WTC11 (cell line): ENCODE results near the gene SMYD3. TPM values are rescaled to one million over a fixed set of nuclear protein-coding genes. Genes with fewer than 3 reads are reported as not detected.

Experiments
- ATAC-seq: fragments of 200-7000 bp; cut with Tn5 transposase; 2 replicates; pipeline ENCODE4 v1.10.0; 2021; ENCODE audit warnings: mild to moderate bottlenecking, moderate library complexity
- CTCF ChIA-PET: fragments of 300-600 bp; sonication (Branson Sonifier 250); formaldehyde crosslinking; loops from one replicate; lab custom pipeline; 2021; ENCODE audit warnings: antibody characterized with exemption; lab: Charles Lee
- POLR2A ChIA-PET: fragments of 350-600 bp; sonication (Branson Sonifier 250); formaldehyde crosslinking; loops from one replicate; lab custom pipeline; 2021; ENCODE audit warnings: antibody characterized with exemption; lab: Charles Lee
- DNase-seq: peaks from one replicate; pipeline ENCODE4 v3.0.0; 2021; ENCODE audit warnings: low spot score
- H3K27ac Mint-ChIP-seq: 2 replicates; pipeline ENCODE4 v1.8.0; 2021; ENCODE audit warnings: mixed read lengths
- H3K27me3 Mint-ChIP-seq: 2 replicates; pipeline ENCODE4 v1.8.0; 2021; ENCODE audit warnings: low read depth, mild to moderate bottlenecking, moderate library complexity, mixed read lengths
- H3K36me3 Mint-ChIP-seq: 2 replicates; pipeline ENCODE4 v1.8.0; 2021; ENCODE audit warnings: mixed read lengths
- H3K4me1 Mint-ChIP-seq: 2 replicates; pipeline ENCODE4 v1.8.0; 2022; ENCODE audit warnings: mixed read lengths
- H3K4me3 Mint-ChIP-seq: 2 replicates; pipeline ENCODE4 v1.8.0; 2021; ENCODE audit warnings: mild to moderate bottlenecking, moderate library complexity, mixed read lengths
- H3K9me3 Mint-ChIP-seq: 2 replicates; pipeline ENCODE4 v1.8.0; 2021; ENCODE audit warnings: mixed read lengths
- MXD4 ChIP-seq: fragments of 250-450 bp; sonication (Bioruptor Pico); IDR thresholded peaks from 2 replicates; pipeline ENCODE4 v1.8.0; 2021; ENCODE audit warnings: mild to moderate bottlenecking, moderate library complexity, borderline replicate concordance
- ZNF138 ChIP-seq: sonication (generic); formaldehyde crosslinking; conservative IDR thresholded peaks from 2 replicates; pipeline ENCODE4 v1.8.1; 2022; ENCODE audit warnings: mild to moderate bottlenecking, moderate library complexity, missing genetic modification reagents
- ZNF219 ChIP-seq: sonication (generic); formaldehyde crosslinking; IDR thresholded peaks from 2 replicates; pipeline ENCODE4 v1.8.0; 2023; ENCODE audit warnings: missing genetic modification reagents, mild to moderate bottlenecking, borderline replicate concordance
- ZNF317 ChIP-seq: sonication (generic); formaldehyde crosslinking; IDR thresholded peaks from 2 replicates; pipeline ENCODE4 v1.8.1; 2023; ENCODE audit warnings: low read depth, mild to moderate bottlenecking, moderate library complexity, missing genetic modification reagents, borderline replicate concordance
- ZNF416 ChIP-seq: fragments of 250-450 bp; sonication (Bioruptor Pico); IDR thresholded peaks from 2 replicates; pipeline ENCODE4 v1.9.0; 2021; ENCODE audit warnings: mild to moderate bottlenecking, inconsistent platforms
- ZNF423 ChIP-seq: fragments of 250-450 bp; sonication (Bioruptor Pico); IDR thresholded peaks from 2 replicates; pipeline ENCODE4 v2.1.2; 2022; ENCODE audit warnings: mild to moderate bottlenecking, moderate library complexity
- ZNF671 ChIP-seq: fragments of 250-450 bp; sonication (Bioruptor Pico); IDR thresholded peaks from 2 replicates; pipeline ENCODE4 v1.8.0; 2021; ENCODE audit warnings: mild to moderate bottlenecking
- total RNA-seq: library from RNA; stranded (reverse); gene quantifications from 3 replicates; pipeline ENCODE4 v1.2.3, GENCODE V29; 2021
- TF ChIP-seq, protein P1 (sequence below): sonication (generic); formaldehyde crosslinking; IDR thresholded peaks from 2 replicates; pipeline ENCODE4 v1.8.1; 2022; ENCODE audit warnings: missing genetic modification reagents, borderline replicate concordance
- TF ChIP-seq, protein P2 (sequence below): fragments of 250-450 bp; sonication (Bioruptor Pico); IDR thresholded peaks from 2 replicates; pipeline ENCODE4 v1.9.0; 2021; ENCODE audit warnings: mild to moderate bottlenecking, borderline replicate concordance
- TF ChIP-seq, protein P3 (sequence below): sonication (generic); formaldehyde crosslinking; IDR thresholded peaks from 2 replicates; pipeline ENCODE4 v1.8.0; 2022; ENCODE audit warnings: mild to moderate bottlenecking, missing genetic modification reagents
- TF ChIP-seq, protein P4 (sequence below): sonication (generic); formaldehyde crosslinking; IDR thresholded peaks from 2 replicates; pipeline ENCODE4 v1.8.0; 2022; ENCODE audit warnings: mild to moderate bottlenecking, missing genetic modification reagents
- TF ChIP-seq, protein P5 (sequence below): fragments of 200-600 bp; IDR thresholded peaks from 2 replicates; pipeline ENCODE4 v1.8.0; 2022; ENCODE audit warnings: antibody characterized with exemption
- TF ChIP-seq, protein P6 (sequence below): sonication (generic); formaldehyde crosslinking; IDR thresholded peaks from 2 replicates; pipeline ENCODE4 v1.8.1; 2023; ENCODE audit warnings: mild to moderate bottlenecking, moderate library complexity, missing genetic modification reagents

SMYD3 gene
- total RNA-seq, 1 experiment from 2014 or later = 21.4 TPM

DNA sequence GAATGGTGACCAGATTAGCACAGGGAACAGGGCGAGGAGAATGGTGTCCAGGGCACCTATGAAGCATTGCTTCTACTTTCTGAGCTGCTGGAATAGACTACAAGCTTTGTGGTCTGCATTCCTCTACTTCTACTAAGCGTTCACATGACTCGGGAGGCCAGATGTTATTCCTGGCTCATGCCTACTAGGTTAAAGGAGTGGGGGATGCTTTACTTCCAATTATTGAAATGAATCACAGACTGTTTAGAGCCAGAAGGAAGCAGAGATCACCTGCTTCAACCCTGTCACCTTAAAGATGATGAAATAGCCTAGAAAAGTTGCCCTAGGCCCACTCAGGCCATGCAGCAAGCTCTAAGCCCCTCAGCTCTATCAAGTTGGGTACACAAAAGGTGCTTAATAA lies 718.8 kb downstream of the SMYD3 start (continued):
- TF ChIP-seq, protein P1, sequence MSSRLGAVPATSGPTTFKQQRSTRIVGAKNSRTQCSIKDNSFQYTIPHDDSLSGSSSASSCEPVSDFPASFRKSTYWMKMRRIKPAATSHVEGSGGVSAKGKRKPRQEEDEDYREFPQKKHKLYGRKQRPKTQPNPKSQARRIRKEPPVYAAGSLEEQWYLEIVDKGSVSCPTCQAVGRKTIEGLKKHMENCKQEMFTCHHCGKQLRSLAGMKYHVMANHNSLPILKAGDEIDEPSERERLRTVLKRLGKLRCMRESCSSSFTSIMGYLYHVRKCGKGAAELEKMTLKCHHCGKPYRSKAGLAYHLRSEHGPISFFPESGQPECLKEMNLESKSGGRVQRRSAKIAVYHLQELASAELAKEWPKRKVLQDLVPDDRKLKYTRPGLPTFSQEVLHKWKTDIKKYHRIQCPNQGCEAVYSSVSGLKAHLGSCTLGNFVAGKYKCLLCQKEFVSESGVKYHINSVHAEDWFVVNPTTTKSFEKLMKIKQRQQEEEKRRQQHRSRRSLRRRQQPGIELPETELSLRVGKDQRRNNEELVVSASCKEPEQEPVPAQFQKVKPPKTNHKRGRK (CRISPR knock-in tag) = no peak
- no peak for TF ChIP-seq ZNF219
- no peak for TF ChIP-seq ZNF317
- TF ChIP-seq, protein P2, sequence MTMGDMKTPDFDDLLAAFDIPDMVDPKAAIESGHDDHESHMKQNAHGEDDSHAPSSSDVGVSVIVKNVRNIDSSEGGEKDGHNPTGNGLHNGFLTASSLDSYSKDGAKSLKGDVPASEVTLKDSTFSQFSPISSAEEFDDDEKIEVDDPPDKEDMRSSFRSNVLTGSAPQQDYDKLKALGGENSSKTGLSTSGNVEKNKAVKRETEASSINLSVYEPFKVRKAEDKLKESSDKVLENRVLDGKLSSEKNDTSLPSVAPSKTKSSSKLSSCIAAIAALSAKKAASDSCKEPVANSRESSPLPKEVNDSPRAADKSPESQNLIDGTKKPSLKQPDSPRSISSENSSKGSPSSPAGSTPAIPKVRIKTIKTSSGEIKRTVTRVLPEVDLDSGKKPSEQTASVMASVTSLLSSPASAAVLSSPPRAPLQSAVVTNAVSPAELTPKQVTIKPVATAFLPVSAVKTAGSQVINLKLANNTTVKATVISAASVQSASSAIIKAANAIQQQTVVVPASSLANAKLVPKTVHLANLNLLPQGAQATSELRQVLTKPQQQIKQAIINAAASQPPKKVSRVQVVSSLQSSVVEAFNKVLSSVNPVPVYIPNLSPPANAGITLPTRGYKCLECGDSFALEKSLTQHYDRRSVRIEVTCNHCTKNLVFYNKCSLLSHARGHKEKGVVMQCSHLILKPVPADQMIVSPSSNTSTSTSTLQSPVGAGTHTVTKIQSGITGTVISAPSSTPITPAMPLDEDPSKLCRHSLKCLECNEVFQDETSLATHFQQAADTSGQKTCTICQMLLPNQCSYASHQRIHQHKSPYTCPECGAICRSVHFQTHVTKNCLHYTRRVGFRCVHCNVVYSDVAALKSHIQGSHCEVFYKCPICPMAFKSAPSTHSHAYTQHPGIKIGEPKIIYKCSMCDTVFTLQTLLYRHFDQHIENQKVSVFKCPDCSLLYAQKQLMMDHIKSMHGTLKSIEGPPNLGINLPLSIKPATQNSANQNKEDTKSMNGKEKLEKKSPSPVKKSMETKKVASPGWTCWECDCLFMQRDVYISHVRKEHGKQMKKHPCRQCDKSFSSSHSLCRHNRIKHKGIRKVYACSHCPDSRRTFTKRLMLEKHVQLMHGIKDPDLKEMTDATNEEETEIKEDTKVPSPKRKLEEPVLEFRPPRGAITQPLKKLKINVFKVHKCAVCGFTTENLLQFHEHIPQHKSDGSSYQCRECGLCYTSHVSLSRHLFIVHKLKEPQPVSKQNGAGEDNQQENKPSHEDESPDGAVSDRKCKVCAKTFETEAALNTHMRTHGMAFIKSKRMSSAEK (CRISPR knock-in tag) = no peak
- no peak for TF ChIP-seq ZNF416 (CRISPR knock-in tag)

DNA sequence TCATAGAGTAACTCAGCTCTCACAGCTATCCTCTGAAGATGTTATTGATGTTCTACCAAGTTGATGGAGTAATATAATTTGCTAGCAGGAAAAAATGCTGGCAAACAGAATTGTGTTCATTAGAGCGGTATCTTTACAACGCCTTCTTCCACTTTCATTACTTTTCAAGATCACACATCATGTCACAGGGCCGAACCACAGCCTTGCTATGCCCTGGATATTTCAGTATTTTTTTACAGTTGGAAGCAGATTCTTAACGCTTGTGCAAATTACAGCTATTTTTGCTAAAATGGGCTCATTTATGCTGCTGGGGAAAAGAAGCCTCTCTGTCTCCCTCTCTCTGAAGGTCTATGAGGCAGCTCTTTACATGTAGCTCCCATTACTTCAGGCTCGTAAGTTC lies 720.1 kb downstream of the SMYD3 start:
- DNase-seq (no peak), ATAC-seq (peak; percentile 50; the same call in 1 of the 2 replicates)
- ChIA-PET POLR2A (interaction anchor here (0.7 kb wide), 1 partner anchor 33 kb away, joined by 3 read pairs; no protein-coding TSS in a partner anchor), CTCF (interaction anchor here (0.5 to 3.8 kb wide), 5 partner anchors 11 to 174 kb away, joined by 3 to 28 read pairs (median 4); no protein-coding TSS in a partner anchor)
- Mint-ChIP-seq H3K27ac (no peak overlapping the region), H3K36me3 (no peaks in the 10 kb centered on the region), H3K4me3 (no peak overlapping the region), H3K4me1 (peaks cover 3% of the 10 kb centered on the region), H3K27me3 (no peaks in the 10 kb centered on the region), H3K9me3 (no peaks in the 10 kb centered on the region)
- no peak for TF ChIP-seq ZNF671 (CRISPR knock-in tag)
- no peak for TF ChIP-seq MXD4 (CRISPR knock-in tag)
- TF ChIP-seq, protein P3, sequence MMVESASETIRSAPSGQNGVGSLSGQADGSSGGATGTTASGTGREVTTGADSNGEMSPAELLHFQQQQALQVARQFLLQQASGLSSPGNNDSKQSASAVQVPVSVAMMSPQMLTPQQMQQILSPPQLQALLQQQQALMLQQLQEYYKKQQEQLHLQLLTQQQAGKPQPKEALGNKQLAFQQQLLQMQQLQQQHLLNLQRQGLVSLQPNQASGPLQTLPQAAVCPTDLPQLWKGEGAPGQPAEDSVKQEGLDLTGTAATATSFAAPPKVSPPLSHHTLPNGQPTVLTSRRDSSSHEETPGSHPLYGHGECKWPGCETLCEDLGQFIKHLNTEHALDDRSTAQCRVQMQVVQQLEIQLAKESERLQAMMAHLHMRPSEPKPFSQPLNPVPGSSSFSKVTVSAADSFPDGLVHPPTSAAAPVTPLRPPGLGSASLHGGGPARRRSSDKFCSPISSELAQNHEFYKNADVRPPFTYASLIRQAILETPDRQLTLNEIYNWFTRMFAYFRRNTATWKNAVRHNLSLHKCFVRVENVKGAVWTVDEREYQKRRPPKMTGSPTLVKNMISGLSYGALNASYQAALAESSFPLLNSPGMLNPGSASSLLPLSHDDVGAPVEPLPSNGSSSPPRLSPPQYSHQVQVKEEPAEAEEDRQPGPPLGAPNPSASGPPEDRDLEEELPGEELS (CRISPR knock-in tag) = no peak
- TF ChIP-seq, protein P4, sequence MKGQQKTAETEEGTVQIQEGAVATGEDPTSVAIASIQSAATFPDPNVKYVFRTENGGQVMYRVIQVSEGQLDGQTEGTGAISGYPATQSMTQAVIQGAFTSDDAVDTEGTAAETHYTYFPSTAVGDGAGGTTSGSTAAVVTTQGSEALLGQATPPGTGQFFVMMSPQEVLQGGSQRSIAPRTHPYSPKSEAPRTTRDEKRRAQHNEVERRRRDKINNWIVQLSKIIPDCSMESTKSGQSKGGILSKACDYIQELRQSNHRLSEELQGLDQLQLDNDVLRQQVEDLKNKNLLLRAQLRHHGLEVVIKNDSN (CRISPR knock-in tag) = no peak
- no peak for TF ChIP-seq ZNF423 (CRISPR knock-in tag)
- no peak for TF ChIP-seq ZNF416 (CRISPR knock-in tag)
- TF ChIP-seq ZNF219 = no peak
- TF ChIP-seq ZNF138 (CRISPR knock-in tag) = no peak

DNA sequence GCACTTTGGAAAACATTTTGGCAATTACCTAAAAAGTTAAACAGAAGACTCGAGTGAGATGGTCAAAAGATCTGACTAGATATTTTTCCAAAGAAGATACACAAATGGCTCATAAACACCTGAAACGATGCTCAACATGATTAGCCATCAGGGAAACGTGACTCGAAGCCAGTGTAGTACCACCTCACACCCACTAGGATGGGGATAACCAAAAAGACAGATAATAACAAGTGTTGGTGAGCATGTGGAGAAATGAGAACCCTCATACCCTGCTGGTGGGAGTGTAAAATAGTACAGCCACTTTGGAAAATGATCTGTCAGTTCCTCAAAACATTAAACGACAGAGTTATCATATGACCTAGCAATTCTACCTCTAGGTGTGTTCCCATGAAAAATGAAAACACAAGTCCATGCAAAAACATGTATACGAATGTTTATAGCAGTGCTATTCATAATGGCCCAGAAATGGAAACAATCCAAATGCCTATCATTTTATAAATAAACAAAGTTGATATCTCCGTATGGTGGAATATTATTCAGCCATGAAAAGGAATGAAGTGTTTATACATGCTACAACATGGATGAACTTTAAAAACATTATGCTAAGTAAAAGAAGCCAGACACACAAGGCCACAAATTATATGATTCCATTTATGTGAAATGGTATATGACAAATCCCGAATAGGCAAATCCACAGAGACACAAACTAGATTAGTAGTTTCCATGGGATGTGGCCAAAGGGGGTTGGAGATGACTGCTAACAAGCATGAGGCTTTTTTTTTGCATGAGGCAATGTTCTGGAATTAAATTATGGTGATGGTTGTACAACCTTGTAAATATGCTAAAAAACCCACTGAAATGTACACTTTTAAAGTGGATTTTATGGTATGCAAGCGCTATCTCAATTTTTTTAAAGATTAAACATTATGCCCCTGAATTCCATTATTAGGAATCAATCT lies 727.0 kb downstream of the SMYD3 start:
- DNase-seq = no peak
- Mint-ChIP-seq H3K36me3 (peaks cover 5% of the 10 kb centered on the region; the same call in 1 of the 2 replicates), H3K27me3 (no peaks in the 10 kb centered on the region), H3K4me1 (peaks cover 3% of the 10 kb centered on the region), H3K9me3 (peaks cover 18% of the 10 kb centered on the region), H3K4me3 (no peak overlapping the region), H3K27ac (no peak overlapping the region)
- ChIA-PET POLR2A (no interaction called here), CTCF (no interaction called here)
- TF ChIP-seq, protein P5, sequence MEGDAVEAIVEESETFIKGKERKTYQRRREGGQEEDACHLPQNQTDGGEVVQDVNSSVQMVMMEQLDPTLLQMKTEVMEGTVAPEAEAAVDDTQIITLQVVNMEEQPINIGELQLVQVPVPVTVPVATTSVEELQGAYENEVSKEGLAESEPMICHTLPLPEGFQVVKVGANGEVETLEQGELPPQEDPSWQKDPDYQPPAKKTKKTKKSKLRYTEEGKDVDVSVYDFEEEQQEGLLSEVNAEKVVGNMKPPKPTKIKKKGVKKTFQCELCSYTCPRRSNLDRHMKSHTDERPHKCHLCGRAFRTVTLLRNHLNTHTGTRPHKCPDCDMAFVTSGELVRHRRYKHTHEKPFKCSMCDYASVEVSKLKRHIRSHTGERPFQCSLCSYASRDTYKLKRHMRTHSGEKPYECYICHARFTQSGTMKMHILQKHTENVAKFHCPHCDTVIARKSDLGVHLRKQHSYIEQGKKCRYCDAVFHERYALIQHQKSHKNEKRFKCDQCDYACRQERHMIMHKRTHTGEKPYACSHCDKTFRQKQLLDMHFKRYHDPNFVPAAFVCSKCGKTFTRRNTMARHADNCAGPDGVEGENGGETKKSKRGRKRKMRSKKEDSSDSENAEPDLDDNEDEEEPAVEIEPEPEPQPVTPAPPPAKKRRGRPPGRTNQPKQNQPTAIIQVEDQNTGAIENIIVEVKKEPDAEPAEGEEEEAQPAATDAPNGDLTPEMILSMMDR = peak; percentile 24; the same call in 1 of the 2 replicates
- TF ChIP-seq, protein P6, sequence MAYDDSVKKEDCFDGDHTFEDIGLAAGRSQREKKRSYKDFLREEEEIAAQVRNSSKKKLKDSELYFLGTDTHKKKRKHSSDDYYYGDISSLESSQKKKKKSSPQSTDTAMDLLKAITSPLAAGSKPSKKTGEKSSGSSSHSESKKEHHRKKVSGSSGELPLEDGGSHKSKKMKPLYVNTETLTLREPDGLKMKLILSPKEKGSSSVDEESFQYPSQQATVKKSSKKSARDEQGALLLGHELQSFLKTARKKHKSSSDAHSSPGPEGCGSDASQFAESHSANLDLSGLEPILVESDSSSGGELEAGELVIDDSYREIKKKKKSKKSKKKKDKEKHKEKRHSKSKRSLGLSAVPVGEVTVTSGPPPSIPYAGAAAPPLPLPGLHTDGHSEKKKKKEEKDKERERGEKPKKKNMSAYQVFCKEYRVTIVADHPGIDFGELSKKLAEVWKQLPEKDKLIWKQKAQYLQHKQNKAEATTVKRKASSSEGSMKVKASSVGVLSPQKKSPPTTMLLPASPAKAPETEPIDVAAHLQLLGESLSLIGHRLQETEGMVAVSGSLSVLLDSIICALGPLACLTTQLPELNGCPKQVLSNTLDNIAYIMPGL (CRISPR knock-in tag) = no peak
- ATAC-seq = no peak
